Measurements from ENCODE around the gene ITPRIP. TPM values are rescaled to one million over a fixed set of nuclear protein-coding genes. Genes with fewer than 3 reads are reported as not detected.

ITPRIP gene
- total and polyA plus RNA-seq, 4 donors, result 3.5 to 7.9 (median 6.0) TPM

GRCh38 chr10:104317726-104318299 is 20.5 kb downstream of the ITPRIP start (continued):
- no peak for TF ChIP-seq RAD21 (IDR thresholded peaks at IDR 0.05)

- Histone ChIP-seq H3K36me3 (ENCODE audit: control insufficient read depth in 4 of 4, insufficient read depth in 3 of 4, low read depth in 1 of 4, low read length in 3 of 4) (peaks cover 0 to 23% (median 6%) of the 10 kb centered on the region in 4 donors), H3K9me3 (ENCODE audit: control insufficient read depth in 4 of 4, low read length in 3 of 4) (no peaks in the 10 kb centered on the region), H3K27ac (ENCODE audit: low read depth in 1 of 2, low read length in 2 of 2) (no peak overlapping the region), H3K4me3 (ENCODE audit: low read depth in 1 of 3, low read length in 3 of 3) (no peak overlapping the region), H3K4me1 (ENCODE audit: control insufficient read depth in 4 of 4, insufficient read depth in 4 of 4, low read length in 3 of 4) (peaks cover 0 to 9% (median 3%) of the 10 kb centered on the region in 4 donors), H3K9ac (ENCODE audit: low read depth in 1 of 2, low read length in 2 of 2) (no peak overlapping the region), H3K27me3 (ENCODE audit: control insufficient read depth in 4 of 4, insufficient read depth in 4 of 4, low read length in 3 of 4) (no peaks in the 10 kb centered on the region)
- no peak for DNase-seq (ENCODE audit: low spot score)
- 74% methylated on average over 6 of the region's 6 CpGs for WGBS
- TF ChIP-seq FOXA1 (IDR thresholded peaks at IDR 0.05) (no peak), HNF4A (conservative IDR thresholded peaks at IDR 0.05) (no peak), FOXA2 (IDR thresholded peaks at IDR 0.05) (no peak), HNF4G (IDR thresholded peaks at IDR 0.05) (no peak), EGR1 (IDR thresholded peaks at IDR 0.05; ENCODE audit: low read depth in 2 of 2) (no peak), YY1 (IDR thresholded peaks at IDR 0.05) (no peak), JUND (IDR thresholded peaks at IDR 0.05) (no peak), RAD21 (IDR thresholded peaks at IDR 0.05) (no peak), TAF1 (conservative IDR thresholded peaks at IDR 0.05) (no peak), ATF3 (IDR thresholded peaks at IDR 0.05) (no peak), NR2F2 (IDR thresholded peaks at IDR 0.05) (no peak), SP1 (IDR thresholded peaks at IDR 0.05) (no peak), RXRA (IDR thresholded peaks at IDR 0.05) (no peak), GABPA (IDR thresholded peaks at IDR 0.05 in 1 of 2, conservative IDR thresholded peaks at IDR 0.05 in 1 of 2) (no peak)
- TF ChIP-seq, protein P1, sequence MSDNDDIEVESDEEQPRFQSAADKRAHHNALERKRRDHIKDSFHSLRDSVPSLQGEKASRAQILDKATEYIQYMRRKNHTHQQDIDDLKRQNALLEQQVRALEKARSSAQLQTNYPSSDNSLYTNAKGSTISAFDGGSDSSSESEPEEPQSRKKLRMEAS (IDR thresholded peaks at IDR 0.05), result no peak
- TF ChIP-seq, protein P2, sequence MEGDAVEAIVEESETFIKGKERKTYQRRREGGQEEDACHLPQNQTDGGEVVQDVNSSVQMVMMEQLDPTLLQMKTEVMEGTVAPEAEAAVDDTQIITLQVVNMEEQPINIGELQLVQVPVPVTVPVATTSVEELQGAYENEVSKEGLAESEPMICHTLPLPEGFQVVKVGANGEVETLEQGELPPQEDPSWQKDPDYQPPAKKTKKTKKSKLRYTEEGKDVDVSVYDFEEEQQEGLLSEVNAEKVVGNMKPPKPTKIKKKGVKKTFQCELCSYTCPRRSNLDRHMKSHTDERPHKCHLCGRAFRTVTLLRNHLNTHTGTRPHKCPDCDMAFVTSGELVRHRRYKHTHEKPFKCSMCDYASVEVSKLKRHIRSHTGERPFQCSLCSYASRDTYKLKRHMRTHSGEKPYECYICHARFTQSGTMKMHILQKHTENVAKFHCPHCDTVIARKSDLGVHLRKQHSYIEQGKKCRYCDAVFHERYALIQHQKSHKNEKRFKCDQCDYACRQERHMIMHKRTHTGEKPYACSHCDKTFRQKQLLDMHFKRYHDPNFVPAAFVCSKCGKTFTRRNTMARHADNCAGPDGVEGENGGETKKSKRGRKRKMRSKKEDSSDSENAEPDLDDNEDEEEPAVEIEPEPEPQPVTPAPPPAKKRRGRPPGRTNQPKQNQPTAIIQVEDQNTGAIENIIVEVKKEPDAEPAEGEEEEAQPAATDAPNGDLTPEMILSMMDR (IDR thresholded peaks at IDR 0.05; ENCODE audit: low read depth, low read length, missing input control), result no peak
- TF ChIP-seq, protein P3, sequence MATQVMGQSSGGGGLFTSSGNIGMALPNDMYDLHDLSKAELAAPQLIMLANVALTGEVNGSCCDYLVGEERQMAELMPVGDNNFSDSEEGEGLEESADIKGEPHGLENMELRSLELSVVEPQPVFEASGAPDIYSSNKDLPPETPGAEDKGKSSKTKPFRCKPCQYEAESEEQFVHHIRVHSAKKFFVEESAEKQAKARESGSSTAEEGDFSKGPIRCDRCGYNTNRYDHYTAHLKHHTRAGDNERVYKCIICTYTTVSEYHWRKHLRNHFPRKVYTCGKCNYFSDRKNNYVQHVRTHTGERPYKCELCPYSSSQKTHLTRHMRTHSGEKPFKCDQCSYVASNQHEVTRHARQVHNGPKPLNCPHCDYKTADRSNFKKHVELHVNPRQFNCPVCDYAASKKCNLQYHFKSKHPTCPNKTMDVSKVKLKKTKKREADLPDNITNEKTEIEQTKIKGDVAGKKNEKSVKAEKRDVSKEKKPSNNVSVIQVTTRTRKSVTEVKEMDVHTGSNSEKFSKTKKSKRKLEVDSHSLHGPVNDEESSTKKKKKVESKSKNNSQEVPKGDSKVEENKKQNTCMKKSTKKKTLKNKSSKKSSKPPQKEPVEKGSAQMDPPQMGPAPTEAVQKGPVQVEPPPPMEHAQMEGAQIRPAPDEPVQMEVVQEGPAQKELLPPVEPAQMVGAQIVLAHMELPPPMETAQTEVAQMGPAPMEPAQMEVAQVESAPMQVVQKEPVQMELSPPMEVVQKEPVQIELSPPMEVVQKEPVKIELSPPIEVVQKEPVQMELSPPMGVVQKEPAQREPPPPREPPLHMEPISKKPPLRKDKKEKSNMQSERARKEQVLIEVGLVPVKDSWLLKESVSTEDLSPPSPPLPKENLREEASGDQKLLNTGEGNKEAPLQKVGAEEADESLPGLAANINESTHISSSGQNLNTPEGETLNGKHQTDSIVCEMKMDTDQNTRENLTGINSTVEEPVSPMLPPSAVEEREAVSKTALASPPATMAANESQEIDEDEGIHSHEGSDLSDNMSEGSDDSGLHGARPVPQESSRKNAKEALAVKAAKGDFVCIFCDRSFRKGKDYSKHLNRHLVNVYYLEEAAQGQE (IDR thresholded peaks at IDR 0.05), result no peak
- TF ChIP-seq, protein P4, sequence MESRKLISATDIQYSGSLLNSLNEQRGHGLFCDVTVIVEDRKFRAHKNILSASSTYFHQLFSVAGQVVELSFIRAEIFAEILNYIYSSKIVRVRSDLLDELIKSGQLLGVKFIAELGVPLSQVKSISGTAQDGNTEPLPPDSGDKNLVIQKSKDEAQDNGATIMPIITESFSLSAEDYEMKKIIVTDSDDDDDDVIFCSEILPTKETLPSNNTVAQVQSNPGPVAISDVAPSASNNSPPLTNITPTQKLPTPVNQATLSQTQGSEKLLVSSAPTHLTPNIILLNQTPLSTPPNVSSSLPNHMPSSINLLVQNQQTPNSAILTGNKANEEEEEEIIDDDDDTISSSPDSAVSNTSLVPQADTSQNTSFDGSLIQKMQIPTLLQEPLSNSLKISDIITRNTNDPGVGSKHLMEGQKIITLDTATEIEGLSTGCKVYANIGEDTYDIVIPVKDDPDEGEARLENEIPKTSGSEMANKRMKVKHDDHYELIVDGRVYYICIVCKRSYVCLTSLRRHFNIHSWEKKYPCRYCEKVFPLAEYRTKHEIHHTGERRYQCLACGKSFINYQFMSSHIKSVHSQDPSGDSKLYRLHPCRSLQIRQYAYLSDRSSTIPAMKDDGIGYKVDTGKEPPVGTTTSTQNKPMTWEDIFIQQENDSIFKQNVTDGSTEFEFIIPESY (IDR thresholded peaks at IDR 0.05), result no peak
Measured at GRCh38 chr10:104317269-104317710, 21.0 kb downstream of the ITPRIP start.
